ENCODE results near the gene CTDSP2.
"Not testable (repeated sequence)": the region's sequence is repeated elsewhere in the genome, so short reads cannot be mapped to it uniquely, and the experiment has no call there.

The CTDSP2 gene

DNA sequence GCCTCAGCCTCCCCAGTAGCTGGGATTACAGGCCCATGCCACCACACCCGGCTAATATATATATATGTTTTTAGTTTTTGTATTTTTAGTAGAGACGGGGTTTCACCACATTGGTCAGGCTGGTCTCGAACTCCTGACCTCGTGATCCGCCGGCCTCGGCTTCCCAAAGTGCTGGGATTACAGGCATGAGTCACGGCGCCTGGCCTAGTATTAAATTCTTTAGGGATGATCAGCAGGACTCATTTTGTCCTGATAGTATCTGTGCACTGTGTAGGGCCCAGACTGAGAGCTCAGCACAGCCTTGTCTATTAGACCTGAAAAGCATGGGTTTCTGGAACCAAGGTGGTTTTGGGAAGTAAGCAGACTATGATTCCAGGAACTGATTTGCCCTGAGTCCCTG, 34.5 kb upstream of the CTDSP2 start:
- not testable (repeated sequence) for DNase-seq

DNA sequence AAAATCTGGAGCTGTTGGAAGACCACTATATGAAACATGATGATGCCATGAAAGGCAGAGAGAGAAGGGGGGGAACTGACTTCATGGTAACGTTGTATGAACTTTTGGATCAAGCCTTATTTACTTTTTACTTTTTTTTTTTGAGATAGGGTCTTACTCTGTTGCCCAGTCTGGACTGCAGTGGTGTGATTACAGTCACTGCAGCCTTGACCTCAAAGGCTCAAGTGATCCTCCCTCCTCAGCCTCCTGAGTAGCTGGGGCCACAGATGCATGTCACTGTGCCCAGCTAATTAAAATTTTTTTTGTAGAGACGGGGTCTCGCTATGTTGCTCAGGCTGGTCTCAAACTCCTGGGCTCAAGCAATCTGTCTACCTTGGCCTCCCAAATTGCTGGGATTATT, 31.3 kb upstream of the CTDSP2 start:
- DNase-seq: no peak

DNA sequence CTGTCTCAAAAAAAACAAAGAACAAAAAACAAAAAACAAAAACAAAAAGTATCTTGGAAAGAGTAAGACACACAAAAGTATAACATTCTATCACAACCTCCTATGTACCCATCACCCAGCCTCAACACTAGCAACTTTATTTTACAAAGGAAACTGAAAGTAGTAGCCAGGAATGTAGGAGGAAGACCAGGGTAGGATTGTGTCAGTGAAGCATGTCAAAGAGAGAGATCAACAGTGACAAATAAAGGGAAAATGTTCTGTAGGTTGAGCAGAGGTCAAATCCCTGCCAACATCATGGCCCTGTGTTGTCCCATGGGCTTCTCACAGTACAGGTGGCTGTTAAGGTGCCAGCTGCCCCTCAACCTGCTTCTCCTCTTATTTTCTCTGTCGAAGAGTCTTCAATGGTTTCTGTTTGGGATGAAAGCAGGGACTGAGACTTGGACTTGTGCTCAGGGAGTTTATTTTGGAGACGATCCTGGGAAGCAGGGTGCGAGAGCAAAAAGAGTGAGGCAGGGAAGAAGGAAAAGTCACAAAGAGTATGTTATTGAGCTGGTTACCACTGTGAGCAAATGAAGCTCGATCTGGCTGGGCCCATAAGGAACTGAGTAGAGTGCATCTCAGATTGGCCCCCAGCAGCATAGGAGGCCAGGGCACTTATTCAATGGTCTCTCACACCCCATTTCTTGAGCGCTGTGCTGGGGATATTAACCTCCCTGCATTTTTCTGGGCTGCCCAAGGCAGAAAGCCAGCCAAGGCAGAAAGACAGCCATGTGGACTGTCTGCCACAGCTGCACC, 29.4 kb upstream of the CTDSP2 start:
- DNase-seq: no peak

DNA sequence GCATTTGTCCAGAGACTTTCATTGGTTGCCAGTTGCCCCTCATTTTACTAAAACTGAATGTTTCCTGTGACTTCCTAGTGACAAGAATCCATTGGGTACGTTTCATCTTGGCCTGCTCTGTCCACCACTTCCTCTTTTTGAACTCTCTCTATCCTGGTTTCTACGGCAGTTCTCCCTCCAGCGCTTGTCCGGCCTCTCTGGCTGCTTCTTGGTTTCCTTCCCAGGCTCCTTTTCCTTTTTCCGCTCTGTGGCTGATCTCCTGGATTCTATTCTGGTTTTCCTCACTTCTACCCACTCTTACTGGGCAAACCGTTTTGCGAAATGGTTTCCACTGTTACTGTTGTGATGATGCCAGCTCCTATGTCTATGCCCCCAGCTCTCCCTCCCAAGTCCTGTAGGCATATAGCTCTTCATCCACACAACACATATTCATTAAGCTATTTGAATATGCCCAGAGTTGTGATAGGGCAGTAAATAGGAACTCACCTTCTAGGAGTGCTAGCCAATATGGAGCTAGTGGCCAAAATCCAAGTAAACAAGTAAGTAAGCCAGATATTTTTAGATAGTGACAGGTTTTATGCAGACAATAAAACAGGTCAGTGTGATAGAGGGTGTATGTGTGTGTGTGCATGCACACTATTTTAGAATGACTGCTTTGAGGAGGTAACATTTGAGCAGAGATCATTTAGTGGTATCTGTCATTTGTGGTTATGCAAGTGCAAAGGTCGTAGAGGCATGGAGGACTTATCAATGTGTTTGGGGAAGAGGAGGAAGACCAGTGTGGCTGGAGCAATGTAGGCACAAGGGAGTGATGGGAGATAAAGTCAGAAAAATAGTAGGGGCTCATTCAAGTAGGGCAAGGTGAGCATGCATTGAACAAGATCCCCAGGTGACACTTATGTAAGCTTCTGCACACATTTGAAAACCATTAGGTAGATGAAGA, 27.9 kb upstream of the CTDSP2 start:
- no peak for DNase-seq

DNA sequence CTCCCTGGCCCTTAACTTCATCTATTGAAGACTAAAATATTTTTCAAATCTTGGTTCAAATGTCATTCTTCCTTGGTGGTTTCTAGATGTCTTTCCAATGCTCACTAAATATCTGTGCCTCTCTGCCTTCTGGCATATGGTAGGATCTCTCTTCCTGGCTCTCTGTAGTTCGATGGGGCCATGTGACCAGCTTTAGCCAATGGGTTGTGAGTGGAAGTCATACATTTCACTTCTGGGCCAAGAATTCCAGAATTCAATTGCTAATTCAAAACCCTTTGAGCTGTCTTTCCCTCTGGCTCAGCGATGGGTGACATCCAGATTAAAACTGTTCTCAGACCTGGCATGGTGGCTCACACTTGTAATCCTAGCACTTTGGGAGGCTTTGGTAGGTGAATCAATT, 25.8 kb upstream of the CTDSP2 start:
- DNase-seq: no peak

DNA sequence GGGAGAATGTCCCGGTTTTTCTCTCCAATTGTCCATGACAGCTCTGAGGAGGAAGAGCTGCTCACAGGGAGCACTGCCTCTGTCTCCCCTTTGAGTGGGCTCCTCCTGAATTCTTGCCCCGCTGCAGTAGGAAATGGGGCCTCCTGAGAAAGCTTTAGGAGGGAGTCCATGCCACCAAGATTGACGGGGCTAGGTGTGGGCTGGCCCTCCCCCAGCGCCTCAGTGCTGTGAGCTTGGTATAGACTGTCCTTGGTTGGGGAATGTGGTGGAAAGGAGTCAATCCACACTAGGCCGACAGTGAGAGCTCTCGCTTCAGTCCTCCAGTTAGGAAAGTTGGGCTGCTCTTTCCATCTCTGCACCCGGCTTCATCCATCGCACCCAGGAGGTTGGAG, 23.4 kb upstream of the CTDSP2 start:
- no peak for DNase-seq

DNA sequence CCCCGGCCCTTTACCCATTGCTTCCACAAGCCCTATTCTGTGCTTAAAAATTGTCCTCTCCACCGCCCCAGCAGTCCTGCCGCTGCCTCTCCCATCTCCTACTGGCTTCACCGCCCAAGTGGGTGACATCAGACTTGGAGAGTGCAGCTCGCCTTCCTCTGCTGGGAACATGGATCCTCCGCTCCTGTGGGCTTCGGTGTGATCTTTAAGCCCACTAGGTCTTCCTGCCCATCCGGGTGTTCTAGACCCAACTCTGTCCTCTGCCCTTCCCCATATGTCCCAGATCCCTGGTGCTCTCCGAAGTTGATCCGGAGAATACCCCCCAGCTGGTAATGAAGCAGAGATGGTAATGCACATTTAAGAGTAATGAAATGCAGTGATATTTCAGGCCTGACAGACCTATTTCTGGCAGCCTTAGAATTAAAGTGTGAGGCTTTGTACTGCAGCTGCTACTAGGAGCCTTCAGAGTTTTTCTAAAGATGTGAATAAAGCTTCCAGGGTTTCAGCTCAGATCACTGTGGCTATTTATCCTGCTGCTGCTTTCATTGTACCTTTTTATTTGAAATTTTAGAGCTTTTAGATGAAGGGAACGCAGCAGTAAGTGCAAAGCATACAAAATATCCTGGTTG, 22.9 kb upstream of the CTDSP2 start:
- DNase-seq: no peak

DNA sequence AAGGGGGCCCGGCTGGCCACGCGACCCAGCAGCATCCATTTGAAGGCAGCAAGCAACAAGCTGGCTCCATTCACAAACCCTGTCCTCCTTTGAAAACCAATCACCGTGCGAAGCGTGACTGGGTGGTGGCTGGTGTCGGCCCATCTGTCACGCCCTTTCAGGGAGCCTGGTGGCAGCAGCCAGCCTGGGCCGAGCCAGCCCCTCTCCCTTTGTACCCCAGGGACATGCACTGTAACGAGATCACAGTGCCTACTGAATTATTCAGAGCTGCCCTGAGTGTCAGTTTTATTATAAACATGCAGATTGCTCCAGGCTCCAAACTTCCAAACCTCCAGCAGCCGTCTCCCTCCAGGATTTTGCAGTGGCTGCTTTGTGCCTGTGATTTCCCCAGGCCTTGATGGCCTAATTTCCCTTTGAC, 22.3 kb upstream of the CTDSP2 start:
- peak in 1 of 3 experiments; percentile 87 for DNase-seq

DNA sequence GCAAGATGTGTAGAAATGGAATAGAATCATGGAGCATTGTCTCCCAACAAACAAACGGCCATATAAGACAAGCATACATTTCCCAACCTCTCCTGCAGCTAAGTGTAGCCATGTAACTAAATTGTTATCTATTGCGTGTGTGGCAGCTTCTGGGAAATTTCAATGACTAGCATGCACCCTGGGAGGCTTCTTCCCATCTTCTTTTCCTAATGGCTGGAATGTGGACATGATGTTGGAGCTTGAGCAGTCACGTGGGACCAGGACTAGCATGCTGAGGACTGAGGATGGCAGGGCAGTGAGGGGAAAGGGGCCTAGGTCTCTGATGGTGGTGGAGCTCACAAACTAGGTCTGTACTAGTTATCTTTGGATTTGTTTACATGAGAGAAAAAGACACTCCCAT, 21.7 kb upstream of the CTDSP2 start:
- no peak for DNase-seq

DNA sequence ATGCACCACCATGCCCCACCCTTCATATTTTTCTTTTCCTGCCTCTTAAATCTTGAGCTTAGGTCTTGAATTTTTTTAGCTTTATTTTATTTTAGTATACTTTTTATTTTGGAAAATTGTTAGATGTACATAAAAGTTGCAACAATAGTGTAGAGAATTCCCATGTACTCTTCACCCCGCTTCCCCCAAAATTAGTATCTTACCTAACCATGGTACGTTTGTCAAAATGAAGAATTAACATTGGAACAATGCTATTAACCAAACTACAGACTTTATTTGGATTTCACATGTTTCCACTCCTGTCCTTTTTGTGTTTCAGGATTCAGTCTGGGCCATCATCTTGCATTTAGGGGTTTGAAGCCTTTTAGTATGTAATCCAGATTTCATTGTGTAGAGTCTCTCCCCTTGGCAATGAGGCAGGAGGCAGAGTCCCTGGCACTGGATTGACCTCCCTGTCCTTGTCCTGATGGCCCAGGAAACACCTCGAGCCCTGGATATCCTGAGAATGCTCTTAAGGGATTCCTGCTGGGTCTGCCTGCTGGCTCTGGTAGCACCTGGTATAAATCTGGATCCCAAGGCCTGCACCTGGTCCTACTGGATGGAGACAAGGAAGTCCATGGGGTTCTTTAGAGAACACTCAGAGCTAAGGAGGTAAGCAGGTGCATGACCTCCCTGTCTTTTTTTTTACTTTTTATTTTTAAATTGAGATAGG, 19.9 kb upstream of the CTDSP2 start:
- no peak for DNase-seq

DNA sequence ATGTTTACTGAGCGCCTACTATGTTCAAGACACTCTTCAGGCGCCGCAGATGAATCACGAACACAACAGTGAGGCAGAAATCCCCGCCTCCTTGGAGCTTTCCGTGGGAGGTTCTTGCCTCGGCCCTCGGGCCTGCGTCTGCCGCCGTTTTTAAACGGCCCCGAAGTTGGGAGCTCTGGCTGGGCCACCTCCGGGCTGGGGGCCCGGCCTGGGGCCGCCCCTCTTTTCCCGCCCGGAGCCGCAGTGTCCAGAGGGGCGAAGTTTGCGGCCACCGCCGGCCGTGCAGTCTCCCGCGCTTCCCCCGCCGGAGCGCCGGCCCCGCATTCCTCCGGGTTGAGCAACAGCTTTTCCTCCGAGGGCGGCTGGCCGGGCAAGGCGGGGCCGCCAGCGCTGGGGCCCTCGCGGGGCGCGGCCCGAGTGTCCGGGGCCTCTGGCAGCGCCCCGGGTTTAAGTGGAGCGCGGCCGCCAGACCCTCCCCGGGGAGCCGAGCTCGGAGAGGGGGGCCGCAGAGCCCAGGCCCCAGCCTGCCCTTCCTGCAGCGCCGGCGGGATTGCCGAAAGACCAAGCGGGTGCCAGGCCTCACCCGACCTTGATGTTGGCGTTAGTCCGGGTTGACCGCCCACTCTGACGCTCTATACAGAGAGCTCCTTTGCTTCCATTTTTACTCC, 18.7 kb upstream of the CTDSP2 start:
- no peak for DNase-seq

DNA sequence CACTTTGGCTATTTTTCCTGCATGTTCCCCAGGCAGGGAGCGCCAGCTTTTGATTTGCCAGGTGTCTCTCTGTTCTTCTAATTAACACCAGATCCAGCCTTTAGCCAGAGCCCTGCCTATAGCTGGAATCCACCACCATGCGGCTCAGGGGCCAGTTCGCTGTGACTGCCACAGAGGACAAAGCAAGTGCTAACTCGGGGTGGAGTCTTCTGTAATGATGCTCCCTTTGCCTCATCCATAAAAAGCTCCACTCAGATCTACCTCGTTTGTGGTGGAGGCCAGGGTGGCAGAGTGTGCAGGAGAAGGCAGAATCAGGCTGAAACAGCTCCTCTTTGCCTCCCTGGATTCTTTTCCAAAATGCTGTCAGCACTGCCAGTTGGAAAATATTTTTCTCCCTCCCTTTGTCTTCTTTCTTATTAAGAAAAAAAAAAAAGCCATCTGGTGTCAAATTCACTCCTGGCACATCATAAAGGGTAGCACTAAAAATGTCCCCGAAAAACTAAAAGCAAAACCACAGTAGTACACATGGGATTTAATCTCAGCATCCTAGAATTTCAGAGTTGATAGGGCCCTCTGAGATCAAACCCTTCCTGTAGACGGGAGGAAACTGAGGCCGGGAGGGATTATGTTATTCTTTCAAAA, 18.0 kb upstream of the CTDSP2 start:
- no peak for DNase-seq

DNA sequence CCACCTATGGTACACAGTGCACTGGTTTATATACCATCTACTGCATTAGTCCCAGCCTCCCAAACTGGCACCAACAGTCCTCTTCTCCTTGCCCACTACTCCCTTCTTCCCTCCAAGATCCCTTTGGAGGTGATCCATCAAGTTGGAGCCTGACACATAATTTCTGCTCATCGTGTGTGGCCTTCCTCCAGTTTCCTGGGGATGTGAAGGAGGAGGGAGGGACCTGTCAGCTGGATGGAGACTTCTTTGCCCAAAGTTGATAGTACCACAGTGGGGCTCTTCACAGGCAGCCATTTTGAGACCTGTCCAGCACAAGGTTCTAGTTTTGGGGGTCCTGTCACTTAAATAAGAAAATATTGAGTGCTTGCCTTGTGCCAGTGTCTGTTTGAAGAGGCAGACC, 17.1 kb upstream of the CTDSP2 start:
- no peak for DNase-seq

DNA sequence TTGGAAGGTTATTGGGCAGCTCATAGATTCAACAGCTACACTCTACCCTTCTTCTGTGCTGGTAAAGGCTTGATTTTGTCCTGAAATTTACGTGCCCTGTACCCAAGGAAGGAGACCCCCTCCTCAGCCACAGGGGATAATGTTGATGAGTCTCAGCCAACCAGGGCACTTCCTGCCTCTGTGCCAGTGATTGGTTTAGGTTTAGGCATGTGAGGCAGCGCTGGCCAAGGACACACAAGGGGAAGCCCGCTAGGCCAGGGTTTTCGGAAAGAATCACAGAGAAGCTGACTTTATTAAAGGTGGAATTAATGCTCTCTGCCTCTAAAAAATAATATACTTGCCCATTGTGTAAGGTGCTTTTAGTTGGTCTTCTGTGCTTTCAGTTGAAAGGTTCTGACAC, 15.4 kb upstream of the CTDSP2 start:
- DNase-seq: no peak

DNA sequence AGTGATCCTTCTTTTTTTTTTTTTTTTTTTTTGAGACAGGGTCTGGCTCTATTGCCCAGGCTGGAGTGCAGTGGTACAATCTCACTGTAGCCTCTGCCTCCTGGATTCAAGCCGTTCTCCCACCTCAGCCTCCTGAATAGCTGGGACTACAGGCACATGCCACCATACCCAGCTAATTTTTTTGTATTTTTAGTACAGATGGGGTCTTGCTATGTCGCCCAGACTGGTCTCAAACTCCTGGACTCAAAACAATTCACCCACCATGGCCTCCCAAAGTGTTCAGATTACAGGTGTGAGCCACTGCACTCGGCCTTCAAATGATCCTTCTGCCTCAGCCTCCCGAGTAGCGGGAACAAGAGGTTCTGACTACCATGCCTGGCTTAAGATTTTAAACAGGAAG, 14.4 kb upstream of the CTDSP2 start:
- not testable (repeated sequence) for DNase-seq

DNA sequence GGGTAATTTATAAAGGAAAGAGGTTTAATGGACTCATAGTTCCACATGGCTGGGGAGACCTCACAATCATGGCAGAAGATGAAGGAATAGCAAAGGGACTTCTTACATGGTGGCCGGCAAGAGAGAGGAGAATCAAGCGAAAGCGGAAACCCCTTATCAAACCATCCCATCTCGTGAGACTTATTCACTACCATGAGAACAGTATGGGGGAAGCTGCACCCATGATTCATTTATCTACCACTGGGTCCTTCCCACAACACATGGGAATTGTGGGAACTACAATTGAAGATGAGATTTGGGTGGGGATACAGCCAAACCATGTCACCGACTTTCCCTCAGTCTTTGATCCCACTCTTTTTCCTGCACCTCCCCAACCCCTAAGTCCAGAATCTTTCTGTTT, 12.6 kb upstream of the CTDSP2 start:
- DNase-seq: no peak

DNA sequence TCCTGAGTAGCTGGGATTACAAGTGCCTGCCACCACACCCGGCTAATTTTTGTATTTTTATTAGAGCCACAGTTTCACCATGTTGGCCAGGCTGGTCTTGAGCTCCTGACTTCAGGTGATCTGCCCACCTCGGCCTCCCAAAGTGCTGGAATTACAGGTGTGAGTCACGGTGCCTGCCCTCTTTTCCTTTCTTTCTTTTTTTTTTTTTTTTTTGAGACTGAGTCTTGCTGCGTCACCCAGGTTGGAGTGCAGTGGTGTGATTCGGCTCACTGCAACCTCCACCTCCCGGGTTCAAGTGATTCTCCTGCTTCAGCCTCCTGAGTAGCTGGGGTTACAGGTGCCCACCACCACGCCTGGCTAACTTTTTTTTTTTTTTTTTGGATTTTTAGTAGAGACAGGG, 11.6 kb upstream of the CTDSP2 start:
- not testable (repeated sequence) for DNase-seq

DNA sequence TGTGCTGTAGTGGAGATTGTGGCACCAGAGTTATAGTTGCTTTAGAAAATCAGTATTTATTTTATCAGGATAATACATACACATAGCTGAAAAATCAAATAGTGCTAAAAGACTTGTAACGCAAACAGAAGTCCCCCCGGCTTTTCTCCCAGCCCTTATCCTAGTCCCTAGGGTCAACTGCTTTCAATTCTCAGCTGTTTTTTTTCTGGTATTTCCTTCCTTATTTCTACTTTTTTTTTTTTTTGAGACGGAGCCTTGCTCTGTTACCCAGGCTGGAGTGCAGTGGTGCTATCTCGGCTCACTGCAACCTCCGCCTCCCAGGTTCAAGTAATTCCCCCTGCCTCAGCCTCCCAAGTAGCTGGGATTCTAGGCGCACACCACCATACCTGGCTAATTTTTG, 8.4 kb upstream of the CTDSP2 start:
- no peak for DNase-seq

DNA sequence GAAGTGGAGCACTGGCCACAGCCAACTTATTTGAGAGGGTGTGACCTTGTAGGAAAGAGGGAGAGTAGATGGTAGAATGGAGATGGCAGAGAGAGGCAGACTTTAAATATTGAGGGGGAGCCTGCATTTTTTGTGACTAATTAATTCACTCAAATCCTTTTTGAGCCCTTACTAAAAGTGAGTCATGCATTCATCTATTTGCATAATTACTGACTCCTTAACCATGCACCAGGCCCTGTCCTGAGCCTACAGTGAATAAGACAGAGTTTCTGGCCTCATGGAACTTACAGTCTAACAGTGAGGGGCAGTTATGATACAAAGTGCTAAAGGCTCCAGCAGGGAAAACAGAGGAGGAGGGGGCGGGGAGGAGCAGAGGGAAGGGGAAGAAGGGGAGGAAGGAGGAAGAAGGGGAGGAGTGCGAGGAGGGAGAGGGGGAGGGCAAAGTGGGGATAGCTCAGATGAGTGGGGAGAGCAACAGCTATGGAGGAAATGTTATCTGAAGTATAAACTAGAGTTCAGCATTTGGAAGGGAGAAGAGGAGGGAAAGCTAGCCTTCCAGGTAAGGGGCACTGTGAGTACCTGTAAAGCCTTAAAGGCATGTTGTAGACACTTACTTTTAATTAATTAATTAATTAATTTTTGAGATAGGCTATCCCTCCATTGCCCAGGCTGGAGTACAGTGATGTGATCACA, 7.5 kb upstream of the CTDSP2 start:
- no peak for DNase-seq

DNA sequence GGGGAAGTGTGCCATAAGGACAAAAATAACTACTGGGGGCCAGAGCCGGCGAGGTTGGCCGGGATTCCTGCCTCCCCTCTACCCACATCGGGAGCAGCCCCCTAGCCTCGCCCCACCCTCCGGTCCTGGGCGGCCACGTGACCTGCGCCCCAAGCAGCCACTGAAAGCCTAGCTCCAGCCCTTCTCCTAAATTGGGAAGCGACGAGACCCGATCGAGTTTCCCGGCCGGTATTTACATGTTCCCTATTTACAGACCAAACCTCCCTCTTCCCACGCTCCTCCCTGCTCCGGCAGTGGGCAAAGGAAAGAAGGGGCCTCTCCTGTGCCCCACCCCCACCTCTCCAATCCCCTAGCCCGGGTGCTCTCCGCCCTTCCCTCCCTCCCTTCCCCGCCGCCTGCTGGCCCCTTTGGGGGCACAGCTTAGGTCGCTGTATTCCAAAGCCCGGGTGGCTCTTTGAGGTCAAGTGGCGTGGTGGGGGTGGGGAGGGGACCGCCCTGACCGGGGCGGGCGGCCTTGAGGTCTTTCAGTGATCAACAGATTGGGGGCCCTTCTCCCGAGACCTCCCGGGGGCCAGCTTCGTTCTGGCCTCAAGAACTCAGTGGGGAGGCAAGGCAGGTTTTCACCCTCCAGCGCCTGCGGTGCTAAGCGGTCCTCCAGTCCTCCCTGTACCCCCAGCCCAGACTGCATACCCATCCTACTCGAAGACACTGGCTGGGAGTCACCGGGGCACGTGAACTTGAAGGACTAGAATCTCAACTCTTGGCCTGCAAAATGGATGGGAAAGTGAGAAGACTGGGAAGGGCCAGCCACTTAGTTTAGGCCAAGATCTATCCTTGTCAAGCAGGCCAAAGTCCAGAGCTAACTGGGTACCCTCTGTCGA, 6.3 kb upstream of the CTDSP2 start:
- DNase-seq: no peak
